CD4-positive, alpha-beta T cell treated with Interleukin-6 at 100 ng/mL for 8 hours (primary cell): ENCODE results near the gene RBL1.
"Not testable (repeated sequence)": the region's sequence is repeated elsewhere in the genome, so short reads cannot be mapped to it uniquely, and the experiment has no call there.

ENCODE experiments used
- DNase-seq: peaks from one replicate; pipeline ENCODE4 v3.0.0-alpha.2; 2020; ENCODE audit warnings: mixed read lengths, low spot score

RBL1 gene

GRCh38 chr20:37095599-37096414 is at the start of gene RBL1:
RBL1 (minus strand) TSS chr20:37095997; CDS start chr20:37095928, 69 bp downstream.
- peak; percentile 82 for DNase-seq

GRCh38 chr20:37144856-37145404 is 49.1 kb upstream of the RBL1 start:
- no peak for DNase-seq

- DNase-seq = no peak
Observed at GRCh38 chr20:37142708-37143107, 46.9 kb upstream of the RBL1 start.

- no peak for DNase-seq
Observed at GRCh38 chr20:37137547-37137946, 41.8 kb upstream of the RBL1 start.

- no peak for DNase-seq
Observed at GRCh38 chr20:37133952-37134351, 38.2 kb upstream of the RBL1 start.

GRCh38 chr20:37131486-37131885 is 35.7 kb upstream of the RBL1 start:
- DNase-seq = no peak

GRCh38 chr20:37128803-37129202 is 33.0 kb upstream of the RBL1 start:
- no peak for DNase-seq

GRCh38 chr20:37126290-37126689 is 30.5 kb upstream of the RBL1 start:
- not testable (repeated sequence) for DNase-seq

GRCh38 chr20:37123441-37123840 is 27.6 kb upstream of the RBL1 start:
- no peak for DNase-seq

- no peak for DNase-seq
Observed at GRCh38 chr20:37120497-37120896, 24.7 kb upstream of the RBL1 start.

GRCh38 chr20:37119356-37120036 is 23.7 kb upstream of the RBL1 start:
- DNase-seq = no peak

- no peak for DNase-seq
Observed at GRCh38 chr20:37114012-37114411, 18.2 kb upstream of the RBL1 start.

GRCh38 chr20:37111926-37112455 is 16.2 kb upstream of the RBL1 start:
- no peak for DNase-seq

GRCh38 chr20:37108676-37109075 is 12.9 kb upstream of the RBL1 start:
- no peak for DNase-seq

GRCh38 chr20:37102571-37102970 is 6.8 kb upstream of the RBL1 start:
- DNase-seq = no peak

GRCh38 chr20:37096415-37097041 is 731 bp upstream of the RBL1 start:
- DNase-seq = no peak

GRCh38 chr20:37095108-37095598 is 644 bp downstream of the RBL1 start:
- DNase-seq = peak; percentile 55

GRCh38 chr20:37090407-37090806 is 5.4 kb downstream of the RBL1 start:
- DNase-seq = no peak

GRCh38 chr20:37081717-37082289 is 14.0 kb downstream of the RBL1 start:
- DNase-seq = peak; percentile 50

- DNase-seq = no peak
Observed at GRCh38 chr20:37077009-37077408, 18.8 kb downstream of the RBL1 start.

- no peak for DNase-seq
Observed at GRCh38 chr20:37075932-37076685, 19.7 kb downstream of the RBL1 start.
